BLaER1 treated with 17β-estradiol and CSF1 and Interleukin-3, amounts not matched to agents 10 nM and 100 nM (cell line): ENCODE data around the gene CCDC121.

Experiments used
- H3K27ac ChIP-seq, 11 experiments: shearing (Covaris generic); formaldehyde crosslinking; 2 replicates each; pipeline ENCODE4 v1.8.1; 2022
- H3K27me3 ChIP-seq, 11 experiments: shearing (Covaris generic); formaldehyde crosslinking; 2 replicates each; pipeline ENCODE4 v1.8.1; 2022
- H3K36me3 ChIP-seq, 11 experiments: shearing (Covaris generic); formaldehyde crosslinking; 2 replicates each; pipeline ENCODE4 v1.8.1; 2022
- H3K4me1 ChIP-seq, 10 experiments: shearing (Covaris generic); formaldehyde crosslinking; 2 replicates each; pipeline ENCODE4 v1.8.1; 2022
- H3K4me2 ChIP-seq, 11 experiments: shearing (Covaris generic); formaldehyde crosslinking; 2 replicates each; pipeline ENCODE4 v1.8.1; 2022
- H3K4me3 ChIP-seq, 10 experiments: shearing (Covaris generic); formaldehyde crosslinking; 2 replicates each; pipeline ENCODE4 v1.8.1; 2022
- H3K9ac ChIP-seq, 11 experiments: shearing (Covaris generic); formaldehyde crosslinking; 2 replicates each; pipeline ENCODE4 v1.8.1; 2022
- H3K9me3 ChIP-seq, 11 experiments: shearing (Covaris generic); formaldehyde crosslinking; replicated peaks in 1 of 11; 2 replicates each; pipeline ENCODE4 v1.8.1; 2022
- H4K20me1 ChIP-seq, 11 experiments: shearing (Covaris generic); formaldehyde crosslinking; 2 replicates each; pipeline ENCODE4 v1.8.1; 2022
- Cebpa-rat ChIP-seq, 11 experiments: shearing (Covaris generic); IDR thresholded peaks; 2 replicates each; pipeline ENCODE4 v1.8.1; 2022

Gene CCDC121

DNA sequence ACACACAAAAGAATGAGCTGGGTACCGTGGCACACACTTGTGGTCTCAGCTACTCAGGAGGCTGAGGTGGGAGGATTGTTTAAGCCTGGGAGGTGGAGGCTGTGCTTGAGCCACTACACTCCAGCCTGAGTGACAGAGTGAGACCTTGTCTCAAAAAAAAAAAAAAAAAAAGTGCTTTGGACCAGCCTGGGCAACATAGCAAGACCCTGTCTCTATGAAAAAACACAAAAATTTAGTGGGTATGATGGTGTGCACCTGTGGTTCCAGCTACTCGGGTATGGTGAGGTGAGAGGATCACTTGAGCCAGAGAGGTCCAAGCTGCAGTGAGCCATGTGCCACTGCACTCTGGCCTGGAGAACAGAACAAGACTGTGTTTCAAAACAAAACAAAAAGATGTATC, 35.6 kb downstream of the CCDC121 start:
- Histone ChIP-seq H3K4me1 (peaks cover 0 to 25% (median under 1%) of the 10 kb centered on the region in 10 experiments; a peak in 8 of 20 replicates), H4K20me1 (peaks cover 13 to 48% (median 28%) of the 10 kb centered on the region in 11 experiments; a peak in 16 of 22 replicates), H3K4me3 (peak overlapping the region in 3 of 10 experiments; percentile 1 to 27 (median 17); a peak in 2 of 20 replicates), H3K9ac (no peak overlapping the region), H3K36me3 (peaks cover 64 to 100% (median 96%) of the 10 kb centered on the region in 11 experiments), H3K9me3 (peaks cover 77 to 87% (median 84%) of the 10 kb centered on the region in 11 experiments), H3K27ac (no peak overlapping the region), H3K27me3 (no peaks in the 10 kb centered on the region), H3K4me2 (no peak overlapping the region)
- TF ChIP-seq Cebpa-rat (IDR thresholded peaks at IDR 0.05) = no peak

GRCh38 chr2:27591745-27592144, 37.1 kb downstream of the CCDC121 start:
- H3K27me3 ChIP-seq = no peaks in the 10 kb centered on the region
- peaks cover 0 to 10% (median 0%) of the 10 kb centered on the region in 10 experiments; a peak in 5 of 20 replicates for H3K4me1 ChIP-seq
- H4K20me1 ChIP-seq = peaks cover 6 to 41% (median 14%) of the 10 kb centered on the region in 11 experiments; a peak in 13 of 22 replicates
- no peak for TF ChIP-seq Cebpa-rat (IDR thresholded peaks at IDR 0.05)
- H3K9me3 ChIP-seq = peaks cover 86 to 100% (median 99%) of the 10 kb centered on the region in 11 experiments
- H3K4me2 ChIP-seq = no peak overlapping the region
- H3K9ac ChIP-seq = no peak overlapping the region
- H3K36me3 ChIP-seq = peaks cover 73 to 100% (median 96%) of the 10 kb centered on the region in 11 experiments
- peak overlapping the region in 4 of 10 experiments; percentile 7 to 25 (median 20); a peak in 2 of 20 replicates for H3K4me3 ChIP-seq
- H3K27ac ChIP-seq = no peak overlapping the region

- H3K4me2 ChIP-seq = no peak overlapping the region
- no peak for TF ChIP-seq Cebpa-rat (IDR thresholded peaks at IDR 0.05)
- H3K9ac ChIP-seq = no peak overlapping the region
- peaks cover 13 to 29% (median 19%) of the 10 kb centered on the region in 10 experiments for H3K4me1 ChIP-seq
- H3K36me3 ChIP-seq = peaks cover 50 to 89% (median 76%) of the 10 kb centered on the region in 11 experiments
- peaks cover 0 to 39% (median 0%) of the 10 kb centered on the region in 11 experiments; a peak in 9 of 22 replicates for H4K20me1 ChIP-seq
- H3K27ac ChIP-seq = no peak overlapping the region
- peaks cover 60 to 88% (median 76%) of the 10 kb centered on the region in 11 experiments for H3K9me3 ChIP-seq
- no peaks in the 10 kb centered on the region for H3K27me3 ChIP-seq
- H3K4me3 ChIP-seq = no peak overlapping the region
These were observed 40.5 kb downstream of the CCDC121 start for GRCh38 chr2:27588308-27588707.

GRCh38 chr2:27587025-27587424, 41.8 kb downstream of the CCDC121 start:
- Histone ChIP-seq H3K4me3 (no peak overlapping the region; a peak in 1 of 20 replicates), H3K4me2 (no peak overlapping the region), H3K36me3 (peaks cover 42 to 76% (median 64%) of the 10 kb centered on the region in 11 experiments), H3K9me3 (peaks cover 47 to 75% (median 65%) of the 10 kb centered on the region in 11 experiments), H3K4me1 (peaks cover 19 to 29% (median 25%) of the 10 kb centered on the region in 10 experiments), H4K20me1 (peaks cover 0 to 31% (median 0%) of the 10 kb centered on the region in 11 experiments; a peak in 9 of 22 replicates), H3K9ac (no peak overlapping the region), H3K27ac (no peak overlapping the region), H3K27me3 (no peaks in the 10 kb centered on the region)
- no peak for TF ChIP-seq Cebpa-rat (IDR thresholded peaks at IDR 0.05)

DNA sequence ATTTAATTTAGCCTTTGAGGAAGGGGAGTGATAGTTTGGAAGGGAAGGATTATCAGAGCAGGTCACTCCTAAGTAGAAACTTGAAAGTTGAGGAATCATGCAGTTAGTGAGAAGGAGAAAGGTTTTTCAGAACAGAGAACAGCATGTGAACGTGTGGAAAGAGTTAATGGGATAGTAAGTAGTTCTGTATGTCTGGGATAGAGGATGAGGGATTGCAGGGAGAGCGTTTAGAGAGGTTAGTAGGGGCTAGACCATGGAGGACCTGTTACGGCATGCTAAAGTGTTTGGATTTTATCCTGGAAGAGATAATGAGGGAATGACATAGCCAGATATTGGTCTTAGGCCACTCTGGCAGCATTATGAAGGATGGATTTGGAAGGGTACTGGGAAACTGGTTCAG, 44.2 kb downstream of the CCDC121 start:
- Histone ChIP-seq H3K4me3 (peak overlapping the region; percentile 70 to 89 (median 80); a peak in 19 of 20 replicates), H4K20me1 (peaks cover 0 to 21% (median 0%) of the 10 kb centered on the region in 11 experiments; a peak in 9 of 22 replicates), H3K4me1 (peaks cover 21 to 34% (median 28%) of the 10 kb centered on the region in 10 experiments), H3K9me3 (peaks cover 39 to 69% (median 59%) of the 10 kb centered on the region in 11 experiments), H3K9ac (peak overlapping the region in 9 of 11 experiments; percentile 14 to 88 (median 85); a peak in 12 of 22 replicates), H3K27ac (peak overlapping the region in 1 of 11 experiments; percentile 86; a peak in 1 of 22 replicates), H3K36me3 (peaks cover 21 to 52% (median 41%) of the 10 kb centered on the region in 11 experiments; a peak in 20 of 22 replicates), H3K4me2 (peak overlapping the region; percentile 80 to 98 (median 91)), H3K27me3 (no peaks in the 10 kb centered on the region)
- no peak for TF ChIP-seq Cebpa-rat (IDR thresholded peaks at IDR 0.05)

GRCh38 chr2:27583390-27583915, 45.4 kb downstream of the CCDC121 start:
- Histone ChIP-seq H3K27ac (peak overlapping the region; percentile 66 to 90 (median 86)), H3K27me3 (no peaks in the 10 kb centered on the region), H3K36me3 (peaks cover 10 to 42% (median 32%) of the 10 kb centered on the region in 11 experiments; a peak in 20 of 22 replicates), H3K4me3 (peak overlapping the region; percentile 70 to 89 (median 80)), H4K20me1 (peaks cover 0 to 21% (median 0%) of the 10 kb centered on the region in 11 experiments; a peak in 9 of 22 replicates), H3K9me3 (peaks cover 39 to 69% (median 59%) of the 10 kb centered on the region in 11 experiments), H3K4me1 (peaks cover 21 to 34% (median 28%) of the 10 kb centered on the region in 10 experiments), H3K9ac (peak overlapping the region; percentile 80 to 88 (median 85)), H3K4me2 (peak overlapping the region; percentile 80 to 98 (median 91))
- no peak for TF ChIP-seq Cebpa-rat (IDR thresholded peaks at IDR 0.05)

GRCh38 chr2:27582695-27583389, 46.0 kb downstream of the CCDC121 start, which contains the start of gene ZNF512:
Gene ZNF512 (plus strand): TSS chr2:27583042. CDS start chr2:27583113, 71 bp downstream.
- Histone ChIP-seq H3K27ac (peak within 1 kb of the TSS; percentile 66 to 90 (median 86)), H3K9me3 (peaks cover 39 to 69% (median 59%) of the 10 kb centered on the region in 11 experiments), H3K4me3 (peak within 1 kb of the TSS; percentile 70 to 89 (median 80)), H3K4me2 (peak within 1 kb of the TSS; percentile 80 to 98 (median 91)), H4K20me1 (peaks cover 0 to 21% (median 0%) of the 10 kb centered on the region in 11 experiments; a peak in 9 of 22 replicates), H3K9ac (peak within 1 kb of the TSS; percentile 80 to 88 (median 85)), H3K36me3 (peaks cover 8 to 35% (median 26%) of the 10 kb centered on the region in 11 experiments; a peak in 21 of 22 replicates), H3K4me1 (peaks cover 21 to 34% (median 28%) of the 10 kb centered on the region in 10 experiments), H3K27me3 (no peaks in the 10 kb centered on the region)
- no peak for TF ChIP-seq Cebpa-rat (IDR thresholded peaks at IDR 0.05)

DNA sequence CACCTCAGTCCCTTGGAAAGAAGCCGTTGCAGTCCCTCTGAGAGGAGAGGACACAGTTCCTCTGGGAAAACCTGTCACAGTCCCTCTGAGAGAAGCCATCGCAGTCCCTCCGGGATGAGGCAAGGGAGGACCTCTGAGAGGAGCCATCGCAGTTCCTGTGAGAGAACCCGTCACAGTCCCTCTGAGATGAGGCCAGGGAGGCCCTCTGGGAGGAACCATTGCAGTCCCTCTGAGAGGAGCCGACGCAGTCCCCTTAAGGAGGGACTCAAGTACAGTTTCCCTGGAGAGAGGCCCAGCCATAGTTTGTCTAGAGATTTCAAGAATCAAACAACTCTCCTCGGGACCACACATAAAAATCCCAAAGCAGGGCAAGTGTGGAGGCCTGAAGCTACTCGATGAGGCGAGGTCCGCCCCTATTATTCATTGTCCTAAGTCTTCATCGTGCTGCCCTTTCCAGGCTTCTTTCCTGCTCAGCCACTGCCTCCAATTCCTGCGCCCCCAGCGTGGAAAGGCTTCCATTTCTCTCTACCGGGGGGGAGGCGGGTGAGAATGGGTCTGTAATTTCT, 46.6 kb downstream of the CCDC121 start:
- Histone ChIP-seq H4K20me1 (peaks cover 0 to 21% (median 0%) of the 10 kb centered on the region in 11 experiments; a peak in 8 of 22 replicates), H3K4me1 (peaks cover 21 to 34% (median 28%) of the 10 kb centered on the region in 10 experiments), H3K9me3 (peaks cover 39 to 69% (median 59%) of the 10 kb centered on the region in 11 experiments), H3K27me3 (no peaks in the 10 kb centered on the region), H3K4me2 (peak overlapping the region; percentile 48 to 98 (median 90)), H3K9ac (peak overlapping the region; percentile 23 to 88 (median 84); a peak in 19 of 22 replicates), H3K4me3 (peak overlapping the region; percentile 70 to 89 (median 80)), H3K36me3 (peaks cover 10 to 32% (median 19%) of the 10 kb centered on the region in 11 experiments; a peak in 20 of 22 replicates), H3K27ac (peak overlapping the region; percentile 66 to 90 (median 86))
- TF ChIP-seq Cebpa-rat (IDR thresholded peaks at IDR 0.05) = no peak
